Ishikawa (cell line): Measurements from ENCODE around the gene SH2D4B.

Source experiments
- CEBPB ChIP-seq: IDR thresholded peaks from 2 replicates; pipeline ENCODE4 v1.6.1; 2012
- CREB1 ChIP-seq: IDR thresholded peaks from 2 replicates; pipeline ENCODE4 v1.6.1; 2012; ENCODE audit warnings: low read depth
- EGR1 ChIP-seq: IDR thresholded peaks from 2 replicates; pipeline ENCODE4 v1.6.1; 2012
- EP300 ChIP-seq: IDR thresholded peaks from 2 replicates; pipeline ENCODE4 v1.6.1; 2012; ENCODE audit warnings: borderline replicate concordance
- FOXM1 ChIP-seq: IDR thresholded peaks from 2 replicates; pipeline ENCODE4 v1.6.1; 2012; ENCODE audit warnings: low read depth, borderline replicate concordance
- MAX ChIP-seq: IDR thresholded peaks from 2 replicates; pipeline ENCODE4 v1.6.1; 2012
- NFIC ChIP-seq: IDR thresholded peaks from 2 replicates; pipeline ENCODE4 v1.6.1; 2012
- RAD21 ChIP-seq: IDR thresholded peaks from 2 replicates; pipeline ENCODE4 v1.6.1; 2012; ENCODE audit warnings: low read depth
- REST ChIP-seq: IDR thresholded peaks from 2 replicates; pipeline ENCODE4 v1.6.1; 2012; ENCODE audit warnings: low read depth, mild to moderate bottlenecking
- TAF1 ChIP-seq: IDR thresholded peaks from 2 replicates; pipeline ENCODE4 v1.6.1; 2012; ENCODE audit warnings: low read depth, mild to moderate bottlenecking
- TEAD4 ChIP-seq: IDR thresholded peaks from 2 replicates; pipeline ENCODE4 v1.6.1; 2012
- USF1 ChIP-seq: IDR thresholded peaks from 2 replicates; pipeline ENCODE4 v1.6.1; 2012
- YY1 ChIP-seq: IDR thresholded peaks from 2 replicates; pipeline ENCODE4 v1.6.1; 2012; ENCODE audit warnings: low read depth
- ZBTB7A ChIP-seq: IDR thresholded peaks from 2 replicates; pipeline ENCODE4 v1.6.1; 2012; ENCODE audit warnings: low read depth

- TF ChIP-seq TEAD4 (no peak), YY1 (no peak), MAX (no peak), EP300 (no peak), CEBPB (no peak), TAF1 (no peak), FOXM1 (no peak), NFIC (no peak), RAD21 (no peak), CREB1 (no peak), USF1 (no peak), REST (no peak), ZBTB7A (no peak), EGR1 (no peak)
Measured at GRCh38 chr10:80491251-80492102, 46.2 kb upstream of the SH2D4B start.
